Stimulated activated CD4-positive, alpha-beta T cell treated with anti-CD3 and anti-CD28 coated beads, TNF-alpha, amount 100 ng/mL, for 48 hours (primary cell): Measurements from ENCODE around the gene CCDC185.
A peak's percentile ranks its signal among the peaks of the same experiment; 100 is the strongest.

Experiments used
- DNase-seq, 3 donors: peaks; one replicate each; pipeline ENCODE4 v3.0.0-alpha.2; 2020; ENCODE audit warnings: low read depth in 3 of 3

The CCDC185 gene

DNA sequence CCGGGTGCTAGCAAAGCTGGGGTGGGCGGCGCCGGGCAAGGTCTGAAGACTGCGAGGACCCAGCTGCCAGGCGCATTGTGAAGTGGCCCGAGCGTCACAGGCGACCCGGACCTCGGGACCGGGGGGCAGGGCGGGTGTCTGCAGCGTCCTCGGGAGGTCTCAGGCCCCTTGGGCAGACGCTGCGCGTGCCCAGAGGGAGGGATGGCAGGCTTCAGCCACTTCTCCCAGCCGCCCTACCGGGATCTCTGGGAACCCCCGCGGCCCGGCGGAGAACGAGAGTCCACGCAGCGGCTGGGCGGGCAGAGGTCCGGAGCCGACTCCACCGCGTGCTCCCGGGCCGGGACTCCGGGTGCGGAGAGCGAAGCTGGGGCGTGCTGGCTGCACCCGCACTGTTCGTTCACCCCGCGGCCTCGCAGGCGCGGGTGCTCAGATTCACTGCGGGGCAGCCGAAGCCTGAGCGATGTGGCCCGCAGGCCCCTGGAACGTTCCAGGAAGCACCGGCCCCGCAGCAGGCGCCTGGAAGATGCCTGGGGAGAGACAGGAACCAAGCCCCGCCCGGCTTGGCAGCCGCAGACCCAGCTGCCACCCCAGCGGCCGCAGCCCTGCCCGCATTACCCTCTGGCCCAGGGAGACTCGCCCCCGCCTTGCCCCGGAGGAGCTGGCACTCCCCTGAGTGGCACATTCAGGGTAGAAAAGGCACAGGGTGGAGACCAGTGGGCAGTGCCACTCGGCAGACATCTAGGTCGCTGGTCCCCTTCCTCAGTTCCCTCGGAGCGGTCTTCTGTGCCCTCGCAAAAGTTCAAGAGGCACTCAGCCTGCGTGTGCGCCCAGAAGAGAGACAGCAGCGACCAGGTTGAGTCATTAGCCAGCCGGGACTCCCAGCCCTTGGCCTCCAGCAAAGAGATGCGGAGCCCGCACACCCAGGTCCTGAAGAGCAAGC is at the start of gene CCDC185:
CCDC185 (plus strand) TSS at position 141 of the 940 bp plus-strand sequence; CDS start at position 202, 61 bp downstream.
- DNase-seq = no peak

DNA sequence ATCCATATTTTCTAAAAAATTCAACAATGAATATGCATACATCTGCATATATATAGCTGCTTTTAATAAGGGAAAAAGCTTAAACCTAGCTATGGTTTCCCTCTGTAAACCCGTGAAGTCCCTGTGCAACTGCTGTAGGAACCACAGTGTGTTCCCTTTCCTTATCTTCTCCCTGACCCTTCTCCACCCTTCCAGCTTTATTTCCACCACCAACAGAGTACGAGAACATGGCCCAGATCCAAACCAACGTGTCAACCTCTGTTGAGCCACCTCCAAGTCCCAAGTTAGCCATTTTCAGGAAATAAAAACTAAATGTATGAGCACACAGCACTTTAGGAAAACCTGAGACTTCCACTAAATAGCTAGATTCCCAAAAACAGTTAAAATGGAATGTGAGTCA is 49.5 kb upstream of the CCDC185 start:
- DNase-seq = no peak

DNA sequence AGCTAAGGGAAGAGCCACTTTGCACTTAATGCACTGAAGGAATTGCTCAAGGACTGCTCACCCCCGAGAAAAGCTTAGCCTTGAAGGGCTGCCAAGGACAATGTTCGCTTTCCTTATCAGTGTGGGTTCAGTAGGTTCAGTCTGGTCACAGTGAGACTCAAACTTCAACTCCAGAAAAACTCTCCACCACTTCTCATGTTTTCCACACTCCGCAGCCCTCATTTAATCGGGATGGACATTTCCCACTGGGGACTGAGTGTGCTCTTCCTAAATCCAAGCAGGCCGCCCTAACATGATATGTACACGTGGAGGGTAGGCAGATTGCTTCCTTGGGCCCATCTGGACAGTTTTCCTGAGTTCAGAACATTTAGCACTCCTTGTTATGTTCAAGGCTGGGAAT is 48.7 kb upstream of the CCDC185 start:
- DNase-seq = no peak

DNA sequence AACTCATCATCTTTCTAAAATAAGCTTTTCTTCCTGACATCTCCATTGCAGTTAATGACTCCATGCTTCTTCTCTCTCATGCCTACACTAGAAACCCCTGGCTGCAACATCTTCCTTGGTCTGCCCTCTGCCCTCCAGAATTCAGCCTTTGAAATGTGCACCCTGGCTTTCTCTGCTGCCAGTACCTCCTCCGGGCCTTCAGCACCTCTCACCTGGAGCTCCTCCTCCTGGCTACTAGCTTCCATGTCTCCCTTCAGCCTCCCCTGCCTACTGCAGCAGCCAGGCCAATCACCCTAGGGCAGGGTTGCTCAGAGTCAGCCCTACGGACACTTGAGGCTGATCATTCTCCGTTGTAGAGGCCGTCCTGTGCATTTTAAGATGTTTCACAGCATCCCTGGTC is 47.5 kb upstream of the CCDC185 start:
- DNase-seq = no peak

DNA sequence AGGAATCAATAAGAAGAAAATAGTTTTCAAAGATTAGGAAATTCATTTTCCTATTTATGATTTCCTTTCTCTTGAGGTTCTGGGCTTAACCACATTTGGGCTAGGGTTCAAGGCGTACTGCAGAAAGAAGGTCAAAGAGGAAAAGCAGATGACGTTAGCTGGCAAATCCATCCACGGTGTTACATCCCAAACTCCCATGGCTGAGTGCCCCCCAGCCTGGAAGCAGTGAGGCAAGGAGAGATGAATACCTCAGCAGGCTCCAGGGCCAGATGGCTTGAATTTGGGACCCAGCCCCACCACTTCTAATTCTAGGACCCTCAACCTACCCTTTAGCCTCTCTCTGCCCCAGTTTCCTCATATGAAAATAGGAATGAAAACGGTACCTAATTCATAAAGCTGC is 46.9 kb upstream of the CCDC185 start:
- no peak for DNase-seq

DNA sequence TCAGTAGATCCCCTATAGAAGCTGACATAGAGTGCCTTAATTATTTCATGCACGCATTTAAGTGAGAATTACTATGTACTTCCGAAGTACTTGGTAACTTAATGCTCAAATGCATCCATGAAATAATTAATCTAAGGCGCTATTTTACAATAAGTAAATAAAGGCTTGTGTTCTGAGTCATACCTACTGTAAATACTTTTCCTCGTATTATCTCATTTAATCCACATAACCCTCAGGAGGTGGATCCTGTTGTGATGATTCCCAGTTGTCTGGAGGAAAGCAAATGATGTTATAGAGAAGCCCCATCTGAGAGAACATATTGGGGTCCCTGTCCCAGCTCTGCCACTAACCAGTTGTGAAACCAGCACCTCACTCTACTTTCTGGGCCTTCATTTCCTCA is 45.6 kb upstream of the CCDC185 start:
- DNase-seq = no peak

DNA sequence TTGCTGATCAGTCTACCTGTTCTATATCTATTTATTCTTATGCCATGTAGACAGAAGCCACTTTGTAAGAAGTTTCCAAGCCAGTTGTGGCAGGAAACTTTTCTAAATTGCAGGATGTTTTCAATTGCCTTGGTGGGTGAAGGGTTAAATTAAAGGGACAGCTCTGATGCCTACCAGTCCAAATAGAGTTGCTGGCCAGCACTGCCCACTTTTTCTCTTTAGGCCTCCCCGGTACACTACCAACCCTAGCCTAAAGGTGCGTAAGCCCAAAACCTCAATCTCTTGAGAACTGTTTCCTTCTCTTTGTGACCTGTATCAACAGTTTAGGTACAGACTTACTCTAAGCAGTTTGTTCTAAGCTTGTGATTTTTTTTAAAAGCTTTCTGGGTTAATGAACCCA is 44.8 kb upstream of the CCDC185 start:
- DNase-seq = no peak

DNA sequence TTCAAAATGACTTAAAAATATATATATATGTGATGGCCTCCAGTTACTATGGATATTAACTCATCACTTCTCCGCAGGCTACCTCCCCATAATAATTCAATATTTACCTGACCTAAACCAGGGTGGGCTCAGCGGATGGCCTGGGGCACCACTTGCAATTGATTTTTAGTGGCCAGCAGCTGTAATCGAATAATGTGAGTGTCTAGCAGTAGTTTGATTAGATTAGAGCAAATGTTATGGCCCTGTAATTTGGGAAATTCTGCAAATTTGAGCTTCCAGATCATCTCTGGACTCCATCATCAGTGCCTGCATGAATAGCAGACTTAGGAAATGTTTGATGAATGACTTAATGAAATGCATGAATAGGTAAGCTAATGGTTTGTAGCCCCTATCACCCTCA is 44.0 kb upstream of the CCDC185 start:
- no peak for DNase-seq

DNA sequence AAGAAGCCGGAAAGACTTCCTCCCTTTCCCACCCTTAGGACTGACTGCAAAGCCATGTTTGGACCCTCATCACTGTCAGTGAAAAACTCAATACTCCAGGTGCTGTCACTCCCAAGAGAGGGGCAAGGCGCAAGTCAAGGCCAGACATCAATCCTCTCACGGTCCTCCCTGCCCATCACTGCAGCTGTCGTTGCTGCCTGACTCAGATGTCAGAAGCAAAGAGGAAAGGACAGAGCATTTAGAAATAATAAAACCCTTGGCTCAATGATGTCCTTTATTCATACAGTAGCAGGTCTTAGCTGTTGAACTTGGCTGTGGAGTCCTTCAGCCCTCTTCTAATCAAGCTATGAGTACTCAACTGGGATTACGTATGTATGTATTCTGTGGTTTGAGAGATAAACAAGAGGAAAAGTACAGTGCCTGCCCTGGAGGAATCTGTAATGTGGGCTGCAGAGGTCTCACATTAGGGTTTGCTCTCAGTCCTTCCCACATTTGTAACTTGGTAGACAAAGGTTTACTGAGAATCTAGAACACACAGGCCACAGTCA is 42.8 kb upstream of the CCDC185 start:
- no peak for DNase-seq

DNA sequence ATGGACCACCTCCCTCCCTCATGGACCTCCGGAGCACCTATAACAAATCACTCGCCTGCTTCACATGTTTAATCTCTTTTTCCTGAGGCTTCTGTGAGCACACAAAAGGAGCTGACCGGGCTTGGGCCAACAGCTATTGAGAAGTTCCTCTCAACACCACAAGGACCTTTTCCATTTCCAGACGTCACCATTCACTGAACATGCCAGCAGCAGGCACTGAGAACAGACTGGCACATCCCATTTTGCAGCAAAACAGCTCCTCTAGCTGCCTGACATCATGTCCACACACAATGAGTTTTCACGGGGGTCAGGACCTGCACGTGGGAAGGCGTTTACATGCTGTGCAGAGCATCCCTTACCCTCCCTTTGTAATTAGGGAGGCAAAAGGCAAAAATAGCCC is 40.3 kb upstream of the CCDC185 start:
- no peak for DNase-seq

DNA sequence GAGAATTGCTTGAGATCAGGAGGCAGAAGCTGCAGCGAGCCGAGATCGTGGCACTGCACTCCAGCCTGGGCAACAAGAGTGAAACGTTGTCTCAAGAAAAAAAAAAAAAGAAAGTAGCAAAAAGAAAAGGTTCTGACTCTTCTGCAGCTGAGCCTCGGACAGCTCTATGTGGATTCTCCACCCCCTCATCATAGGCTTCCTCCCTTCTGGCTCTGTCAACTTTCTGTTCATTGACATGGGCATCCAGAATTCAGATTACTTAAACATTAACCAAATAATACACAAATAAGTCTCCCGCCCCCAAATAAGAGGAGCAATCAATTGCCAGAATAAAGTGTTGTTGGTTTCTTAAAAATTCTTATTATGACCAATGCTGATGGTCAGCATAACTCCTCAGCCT is 39.3 kb upstream of the CCDC185 start:
- DNase-seq = no peak

DNA sequence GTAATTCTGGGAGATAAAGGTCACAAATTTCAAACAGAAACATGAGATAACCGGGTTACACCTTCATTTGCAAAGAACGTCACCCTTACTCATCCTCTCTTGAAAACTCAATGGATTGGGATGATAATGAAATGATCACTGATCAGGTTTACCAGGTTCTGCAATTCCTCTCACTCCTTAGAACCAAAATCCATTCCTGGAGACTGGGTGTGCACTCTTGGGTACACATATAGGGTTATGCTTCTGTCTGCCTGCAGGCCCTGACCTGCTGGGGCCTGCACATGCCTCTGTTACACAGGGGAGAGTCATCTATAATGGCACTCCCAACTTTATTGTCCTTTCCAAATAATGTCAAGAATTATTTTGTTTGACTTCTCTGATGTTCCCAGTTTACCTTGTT is 37.5 kb upstream of the CCDC185 start:
- DNase-seq = no peak

DNA sequence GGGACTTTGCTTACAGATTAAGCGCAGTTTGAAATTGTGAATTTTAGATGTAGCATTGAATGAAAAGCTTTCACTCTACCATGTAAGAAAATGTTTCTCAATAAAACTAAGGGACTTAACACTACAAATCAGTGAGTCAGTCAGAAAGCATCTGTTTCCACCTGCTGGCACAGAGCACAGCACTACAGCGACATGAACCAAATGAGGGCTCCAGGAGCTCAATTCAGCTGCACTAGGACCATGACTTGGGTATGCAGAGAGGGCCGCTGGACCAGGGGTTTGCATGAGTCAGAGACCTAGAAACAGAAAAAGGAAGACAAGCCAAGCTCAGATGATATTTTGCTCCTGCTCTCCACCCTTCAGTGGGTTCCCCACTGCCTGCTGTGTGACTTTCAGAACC is 34.4 kb upstream of the CCDC185 start:
- DNase-seq = no peak

DNA sequence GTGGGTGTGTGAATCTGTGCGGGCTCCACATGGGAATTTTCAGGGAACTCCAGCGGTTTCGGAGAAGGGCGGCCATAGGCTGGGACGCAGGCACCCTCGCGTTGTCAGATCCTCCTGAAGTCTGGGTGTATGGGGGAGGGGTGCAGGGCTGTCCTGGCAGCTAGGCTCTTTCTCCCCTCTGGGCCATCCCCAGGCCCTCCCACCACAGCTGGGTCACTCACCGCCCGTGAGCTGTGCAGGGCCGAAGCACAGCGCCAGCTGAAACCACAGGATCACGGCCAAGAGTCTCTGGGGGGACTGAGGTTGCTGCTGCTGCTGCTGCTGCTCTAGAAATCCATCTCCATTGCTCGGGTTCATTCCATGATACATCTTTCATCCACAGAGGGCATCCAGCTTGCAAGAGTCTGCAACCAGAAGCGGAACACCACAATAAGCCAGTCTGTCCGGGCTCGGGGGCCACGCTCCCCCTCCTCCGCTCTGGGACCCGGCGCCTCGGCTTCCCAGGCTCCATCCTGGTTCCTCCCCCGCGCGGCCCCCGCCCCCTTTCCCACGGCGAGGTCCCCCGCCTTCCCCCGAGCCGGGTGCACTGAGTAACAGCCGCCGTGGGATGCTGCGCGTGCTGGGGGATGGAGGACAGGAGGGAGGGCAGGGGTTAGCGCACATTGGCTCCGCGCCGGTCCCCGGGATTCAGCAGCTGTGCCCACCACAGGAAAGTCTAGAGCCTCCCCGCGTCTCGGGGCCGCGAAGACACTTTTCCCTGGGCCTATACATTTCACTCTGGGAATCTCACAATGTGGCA is 30.0 kb upstream of the CCDC185 start:
- no peak for DNase-seq

DNA sequence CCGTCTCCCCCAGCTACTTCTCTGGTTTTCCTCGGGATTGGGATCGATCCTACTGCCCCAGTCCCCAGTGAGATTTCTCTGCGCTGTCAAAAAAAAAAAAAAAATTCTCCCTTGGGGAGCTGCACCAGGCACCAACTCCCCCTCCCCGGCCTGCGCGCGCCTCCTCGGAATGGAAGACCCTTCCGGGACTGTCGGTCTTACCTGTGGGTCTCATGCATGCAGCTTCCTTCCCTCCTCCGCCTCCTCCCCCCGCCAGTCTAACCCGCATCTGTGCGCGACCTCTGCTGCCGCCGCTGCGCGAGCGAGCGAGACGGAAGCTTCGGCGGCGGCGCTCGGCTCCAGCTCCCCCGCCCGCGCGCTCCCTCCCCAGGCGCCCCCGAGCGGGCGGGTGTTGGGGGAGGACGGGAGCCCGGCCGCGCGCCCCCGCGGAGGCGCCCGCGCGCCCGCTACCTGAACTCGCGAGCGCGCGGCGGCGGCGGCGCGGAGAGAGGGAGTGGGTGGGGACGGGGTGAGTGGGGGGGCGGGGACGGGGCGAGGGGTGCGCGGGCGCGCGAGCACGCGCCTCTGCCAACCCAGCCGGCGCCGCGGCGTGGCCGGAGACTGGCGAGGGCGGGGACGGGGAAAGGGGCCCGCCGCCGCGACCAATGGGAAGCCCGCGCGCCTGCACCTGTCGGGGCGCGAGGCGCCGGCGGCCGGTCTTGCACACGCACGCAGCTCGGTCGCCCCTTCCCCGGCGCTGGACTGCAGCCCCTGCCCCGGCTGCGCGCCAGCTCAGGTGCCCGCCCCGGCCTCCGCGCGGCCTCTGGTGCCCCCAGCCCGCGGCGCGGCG is 29.1 kb upstream of the CCDC185 start, which contains the start of gene SUSD4:
SUSD4 (minus strand) TSS at position 321 of the 829 bp plus-strand sequence. CDS start 751 bp downstream, outside the sequence.
- peak in 2 of 3 donors; percentile 17 to 45 for DNase-seq

DNA sequence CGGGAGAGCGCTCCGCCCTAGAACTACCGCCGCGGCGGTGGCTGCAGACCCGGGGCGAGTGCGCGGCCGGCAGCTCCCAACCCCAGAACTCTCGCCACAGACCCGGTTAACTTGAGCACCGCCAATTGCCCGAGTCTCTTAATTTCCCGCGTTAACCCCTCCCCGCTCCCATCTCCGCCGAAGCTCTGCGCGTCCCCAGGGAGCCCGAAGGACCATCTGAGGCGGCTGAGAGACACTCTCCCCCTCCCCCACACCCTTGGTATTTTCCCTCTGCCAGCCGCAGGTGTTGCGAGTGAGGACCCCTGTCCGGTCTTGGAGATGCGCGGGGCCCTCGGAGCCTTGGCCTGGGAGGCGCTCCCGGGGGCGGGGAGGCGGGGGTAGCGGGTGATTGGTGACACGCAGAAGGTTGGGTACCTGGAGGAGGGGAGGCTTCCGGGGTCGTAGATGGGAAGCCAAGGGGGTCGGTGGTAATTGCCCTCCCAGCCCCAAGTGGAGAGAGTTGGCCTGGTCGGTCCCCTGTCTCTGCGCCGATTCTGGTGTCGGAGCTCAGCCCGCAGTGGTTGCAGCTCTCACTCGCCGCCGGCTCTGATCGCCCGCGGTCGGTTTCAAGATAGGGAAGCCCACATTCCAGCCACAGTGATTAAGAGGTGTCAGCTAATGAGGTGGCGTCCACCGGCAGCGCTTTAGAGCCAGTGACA is 28.4 kb upstream of the CCDC185 start:
- no peak for DNase-seq

DNA sequence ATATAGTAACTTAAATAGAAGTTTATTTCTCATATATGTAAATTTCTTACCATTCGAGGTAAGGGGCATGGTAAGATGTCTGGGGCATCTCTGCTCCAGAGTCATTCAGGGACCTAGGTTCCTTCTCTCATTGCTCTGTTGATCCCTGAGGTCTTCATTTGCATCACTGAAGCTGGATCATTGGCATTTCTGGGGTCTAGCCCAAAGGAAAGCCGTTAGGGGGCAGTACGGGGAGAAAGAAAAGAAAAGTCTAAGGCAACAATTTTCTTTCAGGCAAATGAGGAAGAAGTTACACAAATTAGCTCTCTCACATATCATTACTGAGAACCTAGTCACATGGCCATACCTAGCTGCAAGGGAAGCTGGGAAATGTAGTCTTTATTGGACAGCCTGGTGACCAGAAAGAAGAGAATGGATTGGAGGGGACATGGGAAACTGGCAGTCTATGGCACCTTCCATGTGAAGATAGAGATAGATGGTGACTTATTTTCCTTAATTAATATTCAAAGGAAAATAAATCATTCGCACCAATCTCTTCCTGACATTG is 19.1 kb upstream of the CCDC185 start:
- DNase-seq = no peak

DNA sequence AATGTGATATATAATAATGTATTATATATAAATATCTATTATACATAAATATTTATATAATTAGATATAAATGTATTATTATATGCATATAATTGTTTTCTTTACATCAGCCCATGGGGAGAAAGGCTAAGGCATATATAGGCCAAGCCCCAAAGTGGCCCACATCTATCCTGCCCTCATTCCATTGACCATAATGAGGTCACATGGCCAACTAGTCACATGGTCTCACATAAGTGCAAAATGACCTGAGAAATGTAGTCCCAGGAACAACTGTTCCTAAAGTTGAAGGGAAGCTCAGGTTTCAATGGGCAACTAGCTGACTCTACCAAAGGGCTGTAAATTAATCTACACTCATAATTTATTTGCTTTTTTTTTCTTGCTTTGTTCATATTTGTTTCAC is 14.5 kb upstream of the CCDC185 start:
- DNase-seq = no peak

DNA sequence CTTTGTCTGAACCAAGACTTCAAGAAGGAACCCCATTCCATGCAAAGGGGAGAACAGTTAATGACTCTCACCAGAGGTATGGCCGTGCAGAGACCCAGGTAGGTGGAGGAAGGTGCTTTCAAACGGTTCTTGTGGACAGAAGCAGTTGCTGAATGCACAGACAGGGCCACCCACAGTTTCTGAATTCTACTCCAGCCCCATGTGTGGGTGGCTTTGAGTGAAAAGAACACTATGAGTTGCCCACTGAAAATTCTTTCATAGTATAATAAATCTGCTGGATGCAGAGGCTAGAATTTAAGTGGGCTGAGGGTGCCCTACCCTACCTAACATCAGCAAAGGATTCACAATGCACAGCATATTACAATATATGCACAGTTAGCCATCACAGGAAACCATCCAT is 7.2 kb upstream of the CCDC185 start:
- no peak for DNase-seq

DNA sequence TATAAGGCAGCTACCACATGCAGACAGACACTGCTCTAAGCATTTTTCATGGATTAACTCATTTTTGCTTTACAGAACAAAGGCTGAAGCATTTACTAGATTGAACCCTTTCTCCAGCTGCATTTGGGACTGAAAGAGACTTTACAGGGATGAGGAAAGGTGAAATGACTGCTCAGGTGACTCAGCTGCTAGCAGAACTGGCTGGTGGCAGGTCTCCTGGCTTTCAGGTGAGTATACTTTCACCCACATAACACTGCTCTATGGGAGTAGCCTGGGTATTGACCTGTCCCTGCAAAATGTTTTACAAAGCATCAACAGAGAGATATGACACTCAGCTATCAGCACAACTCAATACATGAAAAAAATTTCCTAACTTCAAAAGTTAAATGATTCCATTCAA is 2.6 kb upstream of the CCDC185 start:
- DNase-seq = no peak

DNA sequence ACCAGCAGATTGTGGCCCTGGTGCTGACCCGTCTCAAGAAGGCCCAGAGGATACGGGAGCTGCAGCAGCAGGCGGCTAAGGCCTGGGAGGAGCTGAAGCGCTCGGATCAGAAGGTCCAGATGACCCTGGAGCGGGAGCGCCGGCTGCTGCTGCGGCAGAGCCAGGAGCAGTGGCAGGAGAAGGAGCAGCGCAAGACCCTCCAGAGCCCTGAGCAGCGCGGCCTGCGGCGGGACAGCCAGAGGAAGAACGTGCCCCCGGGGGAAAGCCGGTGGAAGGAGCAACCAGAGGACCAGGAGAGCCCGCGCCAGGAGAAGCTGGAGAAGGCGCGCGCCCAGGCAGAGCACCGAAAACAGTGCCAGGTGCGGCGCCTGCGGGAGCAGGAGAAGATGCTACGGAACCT is 1.0 kb downstream of the CCDC185 start:
- no peak for DNase-seq
